ENCODE data around the gene TIGD7.

- TF ChIP-seq CTCF (IDR thresholded peaks at IDR 0.05) (no peak), POLR2A (IDR thresholded peaks at IDR 0.05) (no peak)
These were observed 12.6 kb downstream of the TIGD7 start for GRCh38 chr16:3292604-3293003.

Measured in right lobe of liver (tissue), 4 donors.